BJ (cell line): ENCODE results near the gene NES. TPM values are rescaled to one million over a fixed set of nuclear protein-coding genes. Genes with fewer than 3 reads are reported as not detected.

Source experiments
- CTCF ChIA-PET: fragments of 350-600 bp; formaldehyde crosslinking; extraction: SDS; loops from one replicate; lab custom pipeline; 2021; ENCODE audit warnings: antibody characterized with exemption, inconsistent platforms; lab: Yijun Ruan, JAX
- POLR2A ChIA-PET: fragments of 300-600 bp; sonication (Branson Sonifier 250); formaldehyde crosslinking; extraction: SDS; loops from one replicate; lab custom pipeline; 2021; ENCODE audit warnings: antibody characterized with exemption; lab: Charles Lee
- DNase-seq: peaks from one replicate; pipeline ENCODE4 v3.0.0-alpha.2; 2011; ENCODE audit warnings: low read depth
- H3K27me3 ChIP-seq: 2 replicates; pipeline ENCODE4 v1.6.0; 2011; ENCODE audit warnings: low read length; ENCODE audit not compliant: control insufficient read depth, insufficient read depth
- H3K36me3 ChIP-seq: 2 replicates; pipeline ENCODE4 v1.5.1; 2011; ENCODE audit warnings: low read length; ENCODE audit not compliant: control insufficient read depth, insufficient read depth
- H3K4me3 ChIP-seq: 2 replicates; pipeline ENCODE4 v1.5.1; 2011; ENCODE audit warnings: low read depth, mild to moderate bottlenecking, control low read depth, low read length
- polyA plus RNA-seq: library from polyadenylated mRNA; depleted of rRNA; stranded (reverse); fragments of >200 nt; gene quantifications from 2 replicates; pipeline ENCODE4 v1.2.3, GENCODE V29; 2011
- TF ChIP-seq, protein P1 (sequence below): IDR thresholded peaks from 2 replicates; pipeline ENCODE4 v1.5.1; 2011; ENCODE audit warnings: low read depth, mild to moderate bottlenecking, control low read depth, inconsistent platforms, low read length, moderate library complexity; ENCODE audit not compliant: insufficient read depth

The NES gene
- polyA plus RNA-seq, 1 experiment = 17.5 TPM

DNA sequence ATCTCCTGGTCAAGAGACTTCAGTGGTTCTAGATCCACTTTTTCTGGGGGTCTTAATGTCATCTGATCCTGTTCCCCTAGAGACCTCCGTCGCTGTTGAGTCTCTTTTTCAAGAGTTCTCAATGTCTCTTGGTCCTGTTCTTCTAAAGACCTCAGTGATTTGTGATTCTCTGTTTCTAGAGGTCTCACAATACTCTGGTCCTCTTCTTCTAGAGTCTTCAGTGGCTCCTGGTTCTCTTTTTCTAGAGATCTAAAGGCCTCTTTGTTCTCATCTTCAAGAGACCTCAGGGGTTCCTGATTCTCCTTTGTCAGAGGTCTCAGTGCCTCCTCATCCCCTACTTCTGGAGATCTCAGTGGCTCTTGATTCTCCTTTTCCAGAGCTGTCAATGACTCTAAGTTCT lies 5.4 kb downstream of the NES start:
- TF ChIP-seq, protein P1, sequence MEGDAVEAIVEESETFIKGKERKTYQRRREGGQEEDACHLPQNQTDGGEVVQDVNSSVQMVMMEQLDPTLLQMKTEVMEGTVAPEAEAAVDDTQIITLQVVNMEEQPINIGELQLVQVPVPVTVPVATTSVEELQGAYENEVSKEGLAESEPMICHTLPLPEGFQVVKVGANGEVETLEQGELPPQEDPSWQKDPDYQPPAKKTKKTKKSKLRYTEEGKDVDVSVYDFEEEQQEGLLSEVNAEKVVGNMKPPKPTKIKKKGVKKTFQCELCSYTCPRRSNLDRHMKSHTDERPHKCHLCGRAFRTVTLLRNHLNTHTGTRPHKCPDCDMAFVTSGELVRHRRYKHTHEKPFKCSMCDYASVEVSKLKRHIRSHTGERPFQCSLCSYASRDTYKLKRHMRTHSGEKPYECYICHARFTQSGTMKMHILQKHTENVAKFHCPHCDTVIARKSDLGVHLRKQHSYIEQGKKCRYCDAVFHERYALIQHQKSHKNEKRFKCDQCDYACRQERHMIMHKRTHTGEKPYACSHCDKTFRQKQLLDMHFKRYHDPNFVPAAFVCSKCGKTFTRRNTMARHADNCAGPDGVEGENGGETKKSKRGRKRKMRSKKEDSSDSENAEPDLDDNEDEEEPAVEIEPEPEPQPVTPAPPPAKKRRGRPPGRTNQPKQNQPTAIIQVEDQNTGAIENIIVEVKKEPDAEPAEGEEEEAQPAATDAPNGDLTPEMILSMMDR = no peak
- POLR2A ChIA-PET = no interaction called here
- DNase-seq = no peak
- CTCF ChIA-PET = interaction anchor here (2.0 to 31.9 kb wide), 4 partner anchors 8 to 44 kb away, joined by 4 to 1556 read pairs (median 548); partner anchors contain the start of genes CRABP2, ISG20L2, METTL25B and NES
- no peak overlapping the region for H3K4me3 ChIP-seq
- no peaks in the 10 kb centered on the region for H3K27me3 ChIP-seq
- H3K36me3 ChIP-seq = peaks cover 9% of the 10 kb centered on the region

GRCh38 chr1:156670791-156671190 lies 6.4 kb downstream of the NES start:
- no peak overlapping the region for H3K4me3 ChIP-seq
- H3K36me3 ChIP-seq = peaks cover 9% of the 10 kb centered on the region
- TF ChIP-seq, protein P1 = no peak
- CTCF ChIA-PET = interaction anchor here (1.4 to 22.8 kb wide), 4 partner anchors 7 to 55 kb away, joined by 3 to 548 read pairs (median 276); partner anchors contain the start of gene NES
- POLR2A ChIA-PET = no interaction called here
- H3K27me3 ChIP-seq = no peaks in the 10 kb centered on the region
- no peak for DNase-seq

GRCh38 chr1:156670359-156670758 lies 6.8 kb downstream of the NES start:
- Histone ChIP-seq H3K4me3 (no peak overlapping the region), H3K36me3 (peaks cover 9% of the 10 kb centered on the region), H3K27me3 (no peaks in the 10 kb centered on the region)
- CTCF ChIA-PET = interaction anchor here (1.4 to 22.8 kb wide), 4 partner anchors 7 to 56 kb away, joined by 3 to 548 read pairs (median 276); partner anchors contain the start of gene NES
- POLR2A ChIA-PET = no interaction called here
- TF ChIP-seq, protein P1 = no peak
- DNase-seq = no peak

GRCh38 chr1:156669794-156670193 lies 7.4 kb downstream of the NES start:
- no peak for DNase-seq
- POLR2A ChIA-PET = no interaction called here
- Histone ChIP-seq H3K36me3 (peaks cover 9% of the 10 kb centered on the region), H3K27me3 (no peaks in the 10 kb centered on the region), H3K4me3 (no peak overlapping the region)
- TF ChIP-seq, protein P1 = no peak
- CTCF ChIA-PET = interaction anchor here (1.4 to 22.8 kb wide), 3 partner anchors 6 to 56 kb away, joined by 3 to 548 read pairs (median 548); partner anchors contain the start of gene NES

GRCh38 chr1:156668801-156669637 lies 8.2 kb downstream of the NES start:
- H3K4me3 ChIP-seq = no peak overlapping the region
- no peaks in the 10 kb centered on the region for H3K27me3 ChIP-seq
- TF ChIP-seq, protein P1 = no peak
- ChIA-PET POLR2A (no interaction called here), CTCF (interaction anchor here (18.8 kb wide), 1 partner anchor 12 kb away, joined by 548 read pairs; the partner anchor contains the start of gene NES)
- H3K36me3 ChIP-seq = peaks cover 7% of the 10 kb centered on the region
- DNase-seq = no peak
